HS-5 (cell line): ENCODE data around the gene FAM83E.

ENCODE experiments used
- DNase-seq: peaks from one replicate; pipeline ENCODE4 v3.0.0-alpha.2; 2012; ENCODE audit warnings: low read depth

Gene FAM83E

DNA sequence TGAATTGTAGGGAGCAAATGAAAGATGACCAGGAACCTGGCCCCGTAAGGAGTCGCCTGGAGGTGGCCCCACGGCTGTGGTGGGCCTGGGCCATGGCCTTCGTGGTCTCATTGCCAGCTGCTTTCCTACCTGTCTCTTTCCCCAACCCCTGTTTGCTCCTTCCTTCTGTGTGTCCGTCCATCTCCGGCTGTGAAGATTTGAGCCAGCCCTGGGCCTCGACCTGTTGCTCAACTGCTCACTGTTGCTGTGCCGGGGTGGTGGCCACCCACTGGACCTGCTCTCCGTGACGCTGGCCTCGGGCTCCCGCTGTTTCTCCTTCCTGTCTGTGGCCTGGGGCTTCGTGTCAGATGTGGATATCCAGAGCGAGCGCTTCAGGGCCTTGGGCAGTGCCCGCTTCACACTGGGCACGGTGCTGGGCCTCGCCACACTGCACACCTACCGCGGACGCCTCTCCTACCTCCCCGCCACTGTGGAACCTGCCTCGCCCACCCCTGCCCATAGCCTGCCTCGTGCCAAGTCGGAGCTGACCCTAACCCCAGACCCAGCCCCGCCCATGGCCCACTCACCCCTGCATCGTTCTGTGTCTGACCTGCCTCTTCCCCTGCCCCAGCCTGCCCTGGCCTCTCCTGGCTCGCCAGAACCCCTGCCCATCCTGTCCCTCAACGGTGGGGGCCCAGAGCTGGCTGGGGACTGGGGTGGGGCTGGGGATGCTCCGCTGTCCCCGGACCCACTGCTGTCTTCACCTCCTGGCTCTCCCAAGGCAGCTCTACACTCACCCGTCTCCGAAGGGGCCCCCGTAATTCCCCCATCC is 13.8 kb upstream of the FAM83E start:
- DNase-seq = no peak

DNA sequence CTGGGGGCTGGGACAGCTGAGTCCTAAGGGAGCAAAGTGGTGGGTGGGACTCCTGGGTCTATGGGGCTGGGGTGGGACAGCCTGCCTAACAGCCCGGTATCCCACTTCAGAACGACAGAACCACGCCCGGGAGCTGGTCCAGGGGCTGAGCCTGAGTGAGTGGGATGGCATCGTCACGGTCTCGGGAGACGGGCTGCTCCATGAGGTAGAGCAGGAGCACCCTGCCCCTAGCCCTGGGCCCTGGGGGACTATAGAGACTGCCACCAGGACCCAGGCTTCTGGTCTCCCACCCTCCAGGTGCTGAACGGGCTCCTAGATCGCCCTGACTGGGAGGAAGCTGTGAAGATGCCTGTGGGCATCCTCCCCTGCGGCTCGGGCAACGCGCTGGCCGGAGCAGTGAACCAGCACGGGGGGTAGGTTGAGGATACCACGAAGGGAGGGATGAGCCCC is 13.0 kb upstream of the FAM83E start:
- no peak for DNase-seq

DNA sequence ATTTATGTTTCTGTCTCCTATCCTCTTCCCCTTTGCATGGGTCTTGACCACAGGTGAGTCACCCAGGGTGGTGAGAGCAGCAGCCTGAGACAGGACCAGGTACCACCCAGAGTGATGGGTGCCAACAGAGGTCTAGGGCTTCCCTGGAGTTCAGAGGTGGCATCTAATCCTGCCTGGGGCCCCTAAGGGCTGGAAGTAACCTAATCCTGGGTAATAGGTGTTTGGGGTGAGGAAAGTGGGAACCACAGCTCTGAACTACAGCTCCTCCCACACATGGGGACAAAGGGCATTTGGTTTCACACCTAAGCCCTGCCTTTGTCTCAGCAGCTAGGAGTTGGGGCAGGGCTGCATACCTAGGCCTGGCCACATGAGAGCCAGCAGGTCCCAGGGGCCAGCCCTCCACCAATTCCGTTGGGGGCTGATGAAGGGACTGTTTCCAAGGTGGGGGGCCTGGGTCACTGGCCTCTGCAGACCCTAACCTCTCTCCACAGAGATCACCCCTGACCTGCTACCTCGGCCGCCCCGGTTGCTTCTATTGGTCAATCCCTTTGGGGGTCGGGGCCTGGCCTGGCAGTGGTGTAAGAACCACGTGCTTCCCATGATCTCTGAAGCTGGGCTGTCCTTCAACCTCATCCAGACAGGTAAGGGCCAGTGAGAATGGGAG is 12.5 kb upstream of the FAM83E start:
- DNase-seq = no peak

DNA sequence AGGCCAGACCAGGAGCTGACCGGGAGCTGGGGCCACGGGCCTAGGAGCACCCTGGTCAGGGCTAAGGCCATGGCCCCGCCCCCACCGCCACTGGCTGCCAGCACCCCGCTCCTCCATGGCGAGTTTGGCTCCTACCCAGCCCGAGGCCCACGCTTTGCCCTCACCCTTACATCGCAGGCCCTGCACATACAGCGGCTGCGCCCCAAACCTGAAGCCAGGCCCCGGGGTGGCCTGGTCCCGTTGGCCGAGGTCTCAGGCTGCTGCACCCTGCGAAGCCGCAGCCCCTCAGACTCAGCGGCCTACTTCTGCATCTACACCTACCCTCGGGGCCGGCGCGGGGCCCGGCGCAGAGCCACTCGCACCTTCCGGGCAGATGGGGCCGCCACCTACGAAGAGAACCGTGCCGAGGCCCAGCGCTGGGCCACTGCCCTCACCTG is 11.0 kb upstream of the FAM83E start:
- DNase-seq = no peak

DNA sequence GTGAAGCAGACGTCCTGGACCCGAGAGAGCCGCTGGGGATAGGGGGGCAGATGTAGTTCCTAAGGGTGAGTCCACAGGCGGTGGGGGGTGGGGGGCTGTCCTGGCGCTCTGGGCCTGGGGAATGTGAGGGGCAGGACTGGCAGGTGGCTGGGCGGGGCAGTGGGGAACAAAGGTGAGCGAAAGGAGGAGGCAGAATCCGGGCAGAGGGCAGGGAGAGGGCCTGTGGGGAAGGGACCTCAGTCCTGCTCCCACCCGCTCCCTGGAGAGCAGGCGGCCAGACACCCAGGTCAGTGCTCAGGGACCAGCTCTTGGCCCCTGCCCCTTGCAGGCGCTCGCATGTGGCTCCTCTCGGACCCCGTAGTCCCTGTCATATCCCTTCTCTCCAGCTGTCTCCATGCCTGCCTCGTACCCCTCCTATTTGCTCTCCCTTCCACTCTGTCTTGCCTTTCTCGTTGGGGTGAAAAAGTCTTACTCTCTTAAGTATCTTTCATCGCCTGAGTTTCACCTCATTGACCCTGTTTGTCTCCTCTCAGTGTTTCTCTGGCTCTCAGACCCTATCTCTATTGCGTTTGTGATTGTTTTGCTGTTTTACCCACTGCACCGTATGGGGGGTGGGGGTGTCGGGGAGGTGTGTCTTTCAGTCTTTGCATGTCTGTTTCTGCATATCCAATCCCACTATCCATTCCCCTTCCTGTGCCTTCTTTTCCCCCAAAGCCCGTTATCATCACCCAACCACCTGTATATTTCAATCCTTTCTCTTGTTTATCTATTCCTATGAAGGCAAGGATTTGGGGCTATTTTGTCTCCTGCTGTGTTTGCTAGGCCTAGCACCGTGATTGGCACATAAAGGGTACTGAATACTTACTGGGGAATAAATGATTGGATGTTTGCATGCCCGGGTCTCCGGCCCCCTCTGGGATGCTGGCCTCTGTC is 10.2 kb upstream of the FAM83E start:
- no peak for DNase-seq

DNA sequence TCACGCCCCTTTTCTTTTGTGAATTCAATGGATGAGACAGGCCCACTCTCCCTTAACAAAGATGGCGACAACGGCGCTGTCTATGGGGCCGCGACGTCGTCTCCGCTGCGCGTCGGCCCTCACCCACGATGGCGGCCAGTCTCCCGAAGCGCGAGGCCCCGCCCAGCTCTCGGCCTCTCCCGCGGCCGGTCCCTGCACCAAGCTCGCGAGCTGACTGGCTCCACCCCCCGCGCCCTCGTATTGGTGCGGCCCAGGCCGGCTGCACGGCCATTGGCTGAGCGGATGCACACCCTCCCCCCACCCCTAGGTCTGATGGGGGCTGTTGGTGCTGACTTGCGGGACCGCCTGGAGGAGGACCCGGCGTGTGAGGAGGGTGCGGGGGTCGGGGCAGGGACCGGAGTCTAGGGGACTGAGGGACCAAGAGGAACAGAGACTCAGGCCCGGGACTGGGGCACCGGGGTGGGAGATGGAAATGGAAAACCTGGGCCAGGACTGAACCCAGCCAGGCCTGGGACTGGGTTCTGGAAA is 9.3 kb upstream of the FAM83E start:
- DNase-seq = no peak

DNA sequence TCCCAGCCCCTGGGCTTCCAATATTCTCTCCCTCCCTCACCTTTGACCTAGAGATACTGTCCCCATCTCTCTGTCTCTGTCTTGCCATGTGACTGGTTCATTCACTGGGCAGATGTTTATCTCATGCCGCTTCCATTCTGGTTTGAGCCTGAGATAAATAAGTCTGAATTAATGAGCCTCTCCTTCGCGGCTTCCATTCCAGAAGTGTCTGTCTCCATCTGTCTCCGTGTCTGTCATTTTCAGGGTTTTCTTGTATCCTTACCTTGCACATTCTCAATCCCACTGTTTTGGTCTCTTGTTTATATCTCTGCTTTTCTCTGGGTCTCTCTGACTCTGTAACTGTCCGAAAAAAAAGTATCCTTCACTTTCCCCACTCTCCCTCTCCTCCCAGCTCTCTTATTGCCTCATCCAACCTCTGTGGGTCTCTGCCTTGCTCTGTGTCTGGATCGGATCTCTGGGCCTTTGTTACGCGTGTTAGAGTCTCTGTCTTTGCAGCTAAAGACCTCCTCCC is 8.7 kb upstream of the FAM83E start:
- DNase-seq = no peak

DNA sequence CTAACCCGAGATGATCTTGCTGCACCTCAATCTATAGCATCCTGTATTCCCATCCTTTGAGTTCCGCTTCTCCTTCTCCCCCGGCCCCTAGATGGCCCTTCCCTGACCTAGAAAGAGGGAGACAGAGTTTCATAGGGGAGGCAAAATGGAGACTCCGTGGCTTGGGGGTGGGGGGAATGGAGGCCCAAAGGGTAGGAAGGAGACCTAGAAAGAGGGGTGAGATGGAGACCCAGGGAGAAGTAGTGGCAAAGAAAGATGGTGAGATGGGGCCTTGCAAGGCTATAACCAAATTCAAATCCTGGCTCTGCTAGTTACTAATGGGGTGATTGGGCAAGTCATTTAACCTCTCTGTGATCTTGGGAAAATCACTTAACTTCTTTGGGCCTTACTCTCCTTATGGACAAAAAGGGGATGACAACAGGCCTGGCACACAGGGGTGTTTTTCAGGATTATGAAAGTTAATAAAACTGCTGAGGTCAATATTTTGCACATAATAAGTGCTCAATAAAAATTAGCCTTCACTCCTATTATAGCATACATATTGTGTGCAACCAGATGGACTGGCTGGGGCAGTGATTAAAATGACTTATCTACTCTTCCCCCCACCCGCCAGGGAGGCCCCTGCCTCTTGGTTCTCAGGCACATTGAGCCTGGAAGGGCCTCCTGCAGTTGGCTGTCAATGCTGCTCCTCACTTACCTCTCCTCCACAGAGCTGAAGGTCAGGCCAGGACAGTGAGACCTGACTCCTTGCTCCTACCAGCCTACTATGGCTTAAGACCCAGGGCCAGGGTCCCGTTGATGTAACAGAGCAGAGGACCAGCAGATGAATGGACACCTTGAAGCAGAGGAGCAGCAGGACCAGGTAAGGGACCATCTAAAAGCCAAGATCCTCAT is 5.1 kb upstream of the FAM83E start:
- DNase-seq = no peak

DNA sequence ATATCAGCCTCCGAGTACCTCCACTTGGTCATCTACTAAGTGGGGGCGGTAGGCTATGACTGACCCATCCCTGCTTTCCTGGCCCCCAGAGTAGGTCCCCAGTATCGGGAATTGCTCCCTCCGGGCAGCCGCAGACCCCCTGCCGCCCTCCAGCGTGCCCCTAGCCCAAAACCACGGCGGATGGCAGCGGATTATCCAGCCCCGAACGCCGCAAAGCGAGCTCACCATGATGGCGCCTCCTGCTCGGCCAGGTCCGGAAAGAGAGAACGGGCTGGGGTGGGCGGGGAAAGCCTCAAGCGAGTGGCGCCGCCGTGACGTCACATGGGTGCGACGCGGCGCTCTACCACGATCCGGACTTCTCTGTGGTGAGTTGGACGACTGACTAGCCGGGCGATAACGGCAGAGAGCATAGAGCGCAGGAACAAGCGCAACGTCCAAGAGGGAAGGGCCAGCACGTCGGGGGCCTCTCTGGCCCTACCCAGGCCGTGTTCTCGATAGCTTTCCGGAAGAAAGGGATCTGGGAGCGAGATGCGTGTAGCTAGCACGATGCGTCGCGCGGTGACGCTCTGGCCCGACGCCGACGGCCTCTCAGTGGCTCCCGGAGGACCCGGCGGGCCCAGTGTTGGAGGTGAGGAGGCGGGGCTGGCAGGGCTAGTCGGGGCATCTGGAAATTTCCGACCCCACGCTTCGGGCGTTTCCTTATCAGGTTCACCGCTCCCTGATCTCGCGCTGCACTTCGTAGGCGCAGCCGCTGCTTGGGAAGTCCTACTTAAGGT is 4.2 kb upstream of the FAM83E start, which contains the start of the genes RPL18 and SPHK2:
RPL18 (minus strand) TSS at position 263 of the 776 bp plus-strand sequence; CDS start at position 228, 35 bp downstream.
SPHK2 (plus strand) TSS at position 591 of the 776 bp plus-strand sequence. CDS start 1,009 bp downstream, outside the sequence.
- peak; percentile 98 for DNase-seq

DNA sequence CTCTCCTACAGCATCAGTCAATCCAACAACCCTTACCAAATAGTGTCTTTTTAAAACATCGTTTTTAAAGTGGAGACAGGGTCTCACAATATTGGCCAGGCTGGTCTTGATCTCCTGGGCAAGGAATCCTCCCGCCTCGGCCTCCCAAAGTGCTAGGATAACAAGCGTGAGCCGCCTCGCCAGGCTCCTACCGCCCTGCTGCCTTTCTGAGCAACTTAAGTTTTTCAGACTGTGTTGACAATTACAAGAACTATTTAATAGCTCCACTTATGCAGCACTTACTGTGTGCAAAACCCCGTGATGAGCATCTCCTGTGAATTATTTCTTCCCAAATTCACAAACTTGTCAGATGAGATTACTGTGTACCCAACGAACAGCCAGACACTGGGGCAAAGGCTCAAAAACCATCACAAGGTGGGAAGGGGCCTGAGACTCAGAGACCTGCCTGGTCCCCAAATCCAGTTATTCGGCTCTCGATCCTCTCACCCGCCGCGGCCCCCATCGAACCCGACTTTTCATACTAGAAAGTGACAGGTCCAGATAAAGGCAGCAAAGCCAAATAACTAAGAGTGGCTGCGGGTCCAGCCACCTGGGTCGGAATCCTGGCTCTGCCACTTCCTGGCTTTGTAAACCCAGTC is 3.5 kb upstream of the FAM83E start:
- no peak for DNase-seq

DNA sequence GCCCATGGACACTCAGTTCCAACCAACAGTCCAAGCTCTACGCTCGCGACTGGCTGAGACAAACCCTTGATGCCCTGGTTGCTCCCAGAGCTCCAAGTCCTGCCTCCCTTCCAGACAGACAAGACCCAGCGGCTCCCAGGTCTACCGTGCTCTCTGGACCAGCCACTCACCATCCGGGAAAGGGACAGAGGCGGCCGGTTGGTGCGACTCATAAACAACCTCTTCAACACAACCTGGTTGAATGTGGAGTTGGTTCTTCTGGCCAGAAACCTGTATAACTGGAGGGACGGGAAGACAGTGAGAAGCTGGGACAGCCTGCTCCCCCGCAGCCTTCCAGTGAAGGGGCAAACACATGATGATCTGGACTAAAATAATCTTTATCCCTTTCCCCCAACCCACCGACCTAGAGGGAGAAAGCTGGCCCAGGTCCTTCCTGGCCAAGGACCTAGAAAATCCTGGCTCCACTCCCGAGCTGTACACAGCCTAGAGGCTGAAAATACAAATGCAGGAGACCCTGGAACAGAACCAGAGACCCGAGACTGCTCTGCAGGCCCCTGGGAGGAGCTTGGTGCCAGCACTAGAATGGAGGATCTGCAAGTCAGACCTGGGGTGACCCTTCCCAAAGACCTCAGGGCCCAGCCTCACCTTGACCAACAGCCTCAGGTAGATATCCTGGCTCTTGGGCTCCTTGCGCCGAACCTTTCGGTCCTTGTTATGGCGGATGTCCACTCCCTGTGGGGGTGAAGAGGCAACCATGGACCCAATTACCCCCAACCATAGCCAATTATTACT is 2.5 kb upstream of the FAM83E start:
- DNase-seq = no peak

DNA sequence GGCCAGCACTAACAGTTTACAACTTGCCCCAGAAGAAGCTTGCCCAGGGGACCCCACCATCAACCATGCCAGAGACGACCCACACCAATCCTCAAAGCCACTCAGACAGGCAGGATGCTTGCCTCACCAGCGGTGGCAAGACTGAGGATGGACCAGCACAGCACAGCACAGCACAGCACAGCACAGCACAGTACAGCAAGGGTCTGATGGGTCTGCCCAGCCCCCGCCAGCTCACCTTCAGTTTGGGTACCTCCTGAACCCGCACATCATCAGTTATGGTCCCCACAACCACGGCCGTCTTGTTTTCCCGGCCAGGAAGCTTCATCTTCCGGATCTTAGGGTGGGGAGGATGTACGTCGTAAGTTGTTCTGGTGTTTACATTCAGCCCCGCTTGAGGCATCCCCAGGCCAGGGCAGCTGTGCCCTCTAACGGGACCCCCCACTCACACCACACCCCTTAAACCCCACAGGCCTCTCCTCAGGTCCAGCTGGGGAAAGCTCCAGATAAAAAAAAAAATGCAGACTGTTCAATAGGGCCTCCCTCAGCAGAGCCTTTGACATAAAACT is 1.7 kb upstream of the FAM83E start:
- no peak for DNase-seq

DNA sequence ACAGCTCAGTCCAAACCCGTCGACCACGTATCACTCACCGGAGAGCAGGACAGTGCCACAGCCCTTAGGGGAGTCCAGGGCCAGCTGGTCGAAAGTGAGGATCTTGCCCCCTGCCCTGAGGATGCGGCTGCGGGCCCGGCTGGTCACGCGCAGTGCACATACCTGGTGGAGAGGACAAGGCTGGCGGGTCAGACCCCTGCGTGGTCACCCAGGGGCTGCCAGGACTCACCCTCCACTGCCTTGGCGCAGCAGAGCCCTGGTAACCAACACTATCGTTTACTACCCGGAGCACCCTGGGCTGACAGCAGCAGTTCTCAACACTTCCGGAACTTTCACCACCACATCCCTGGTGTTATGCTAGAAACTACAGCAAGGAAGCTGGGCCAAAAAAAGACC is 1.2 kb upstream of the FAM83E start:
- no peak for DNase-seq

DNA sequence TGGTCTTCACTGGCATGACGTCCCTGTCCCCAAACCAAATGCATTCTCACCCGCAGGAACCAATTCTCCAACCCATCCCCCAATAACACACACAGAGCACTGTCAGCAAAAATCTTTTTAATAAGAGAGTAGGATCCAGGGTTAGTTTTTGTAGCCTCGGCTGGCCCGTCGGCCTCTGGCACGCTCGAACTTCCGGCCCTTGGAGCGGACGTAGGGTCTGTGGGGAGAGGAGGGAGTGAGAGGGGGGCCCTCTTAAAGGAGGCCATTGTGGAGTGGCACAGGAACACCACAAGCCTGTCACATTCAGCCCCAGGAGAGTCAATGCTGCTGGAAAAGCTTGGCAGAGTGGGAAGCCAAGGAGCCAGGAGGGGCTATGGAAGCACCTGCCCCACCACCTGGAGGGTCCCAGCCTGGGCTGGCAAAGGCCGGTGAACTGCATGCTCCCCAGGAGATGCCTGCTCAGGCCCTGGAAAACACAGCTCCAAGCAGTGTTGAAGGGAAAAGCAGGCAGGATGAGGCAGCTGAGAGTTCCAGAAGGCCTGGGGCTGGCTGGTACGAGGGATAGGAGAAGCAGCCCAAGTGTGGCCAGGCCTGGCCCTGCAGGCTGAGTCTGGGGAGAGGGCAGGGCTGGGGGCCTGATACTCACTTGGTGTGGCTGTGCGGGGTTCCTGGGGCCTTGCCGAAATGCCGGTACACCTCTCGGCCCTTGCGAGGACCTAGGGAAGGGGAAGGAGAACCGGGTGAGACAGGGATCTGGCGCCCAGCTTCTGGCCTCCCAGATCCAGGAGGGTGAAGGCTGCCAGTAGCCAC is 560 bp upstream of the FAM83E start:
- DNase-seq = no peak

DNA sequence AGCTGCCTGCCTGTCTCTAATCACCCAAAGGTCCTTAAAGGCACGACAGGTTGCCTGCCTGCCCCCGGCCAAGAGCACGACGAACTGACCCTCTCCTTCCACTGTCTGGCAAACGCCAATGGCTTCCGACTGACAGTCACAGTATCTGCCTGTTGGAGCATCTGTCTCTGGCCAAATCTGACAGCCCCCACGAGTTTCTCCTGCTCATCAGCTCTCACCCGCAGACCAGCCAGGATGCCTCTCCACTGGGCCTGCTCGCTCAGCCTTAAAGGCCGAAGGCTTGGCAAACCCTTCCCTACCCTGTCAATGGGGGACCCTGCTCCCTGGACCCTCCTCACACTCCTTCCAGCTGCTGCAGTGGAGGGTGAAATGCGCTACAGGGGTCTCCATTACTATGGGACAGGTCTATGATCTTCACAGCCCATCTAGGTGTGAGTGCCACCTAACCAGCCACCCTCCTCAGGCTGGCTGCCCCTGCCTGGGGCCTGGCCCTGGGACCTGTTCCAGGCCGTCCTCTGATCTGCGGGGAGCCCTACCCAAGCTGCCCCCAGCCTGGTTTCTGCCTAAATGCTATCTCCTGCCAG is 932 bp downstream of the FAM83E start:
- DNase-seq = no peak

DNA sequence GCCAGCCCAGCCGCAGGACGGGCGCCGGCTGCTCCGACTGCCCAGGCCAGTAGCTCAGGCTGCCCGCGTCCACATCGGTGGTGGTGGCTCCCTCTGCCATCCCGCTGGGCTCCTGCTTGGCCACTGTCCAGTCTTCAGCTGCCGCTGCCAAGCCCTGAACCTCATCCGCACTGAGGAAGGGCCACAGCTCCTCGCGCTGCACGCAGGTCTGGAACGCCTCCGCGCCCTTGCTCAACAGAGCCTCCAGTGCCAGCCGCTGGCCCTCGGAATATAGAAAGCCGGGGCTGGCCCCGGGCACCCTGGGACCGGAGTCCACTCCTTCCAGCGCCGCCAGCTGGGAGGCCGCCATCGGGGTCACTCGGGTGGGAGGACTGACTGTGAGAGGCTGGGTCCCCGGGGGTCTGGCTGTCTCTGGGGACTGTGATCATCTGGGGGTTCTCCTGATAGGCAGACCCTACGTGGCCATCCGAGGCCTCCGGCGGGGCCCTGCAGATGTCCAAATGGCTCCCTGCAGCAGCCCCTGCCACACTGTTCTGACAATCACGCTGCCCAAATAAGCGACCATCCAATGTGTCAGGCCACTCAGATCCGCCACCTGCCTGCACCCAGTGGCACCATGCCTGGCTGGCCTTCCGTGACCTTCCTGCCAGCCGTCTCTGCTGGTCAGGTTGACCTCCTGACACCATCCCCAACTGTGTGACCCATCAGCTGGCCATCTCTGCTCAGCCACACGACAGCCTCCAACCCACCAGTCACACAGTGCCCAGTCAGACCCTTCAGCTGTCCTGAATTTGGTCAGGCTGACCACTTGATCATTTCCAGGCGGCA is 1.6 kb downstream of the FAM83E start:
- DNase-seq = no peak
